Nephron progenitor cell (in vitro differentiated cells): Measurements from ENCODE around the gene C1orf87.

Experiments used
- DNase-seq: peaks from one replicate; pipeline ENCODE4 v3.0.0; 2021
- H3K27ac Mint-ChIP-seq: 2 replicates; pipeline ENCODE4 v1.8.0; 2021; ENCODE audit warnings: mild to moderate bottlenecking, moderate library complexity, mixed read lengths
- H3K27me3 Mint-ChIP-seq: 2 replicates; pipeline ENCODE4 v1.8.0; 2021; ENCODE audit warnings: mild to moderate bottlenecking, low read depth, mixed read lengths; ENCODE audit not compliant: poor library complexity
- H3K36me3 Mint-ChIP-seq: 2 replicates; pipeline ENCODE4 v1.8.0; 2021; ENCODE audit warnings: low read depth, mixed read lengths
- H3K4me1 Mint-ChIP-seq: 2 replicates; pipeline ENCODE4 v1.8.0; 2021; ENCODE audit warnings: mixed read lengths
- H3K4me3 Mint-ChIP-seq: 2 replicates; pipeline ENCODE4 v1.8.0; 2021; ENCODE audit warnings: mild to moderate bottlenecking, moderate library complexity, mixed read lengths
- H3K9me3 Mint-ChIP-seq: 2 replicates; pipeline ENCODE4 v1.8.0; 2021; ENCODE audit warnings: mild to moderate bottlenecking, moderate library complexity, mixed read lengths
- TF ChIP-seq, protein P1 (sequence below): fragments of 200-600 bp; sonication (generic); IDR thresholded peaks from 2 replicates; pipeline ENCODE4 v1.5.0; 2021; ENCODE audit warnings: antibody characterized with exemption

The C1orf87 gene

GRCh38 chr1:59999746-60000145 is 73.8 kb downstream of the C1orf87 start:
- H3K36me3 Mint-ChIP-seq = no peaks in the 10 kb centered on the region
- no peak overlapping the region for H3K27ac Mint-ChIP-seq
- no peaks in the 10 kb centered on the region for H3K9me3 Mint-ChIP-seq
- H3K27me3 Mint-ChIP-seq = peaks cover 4% of the 10 kb centered on the region
- TF ChIP-seq, protein P1, sequence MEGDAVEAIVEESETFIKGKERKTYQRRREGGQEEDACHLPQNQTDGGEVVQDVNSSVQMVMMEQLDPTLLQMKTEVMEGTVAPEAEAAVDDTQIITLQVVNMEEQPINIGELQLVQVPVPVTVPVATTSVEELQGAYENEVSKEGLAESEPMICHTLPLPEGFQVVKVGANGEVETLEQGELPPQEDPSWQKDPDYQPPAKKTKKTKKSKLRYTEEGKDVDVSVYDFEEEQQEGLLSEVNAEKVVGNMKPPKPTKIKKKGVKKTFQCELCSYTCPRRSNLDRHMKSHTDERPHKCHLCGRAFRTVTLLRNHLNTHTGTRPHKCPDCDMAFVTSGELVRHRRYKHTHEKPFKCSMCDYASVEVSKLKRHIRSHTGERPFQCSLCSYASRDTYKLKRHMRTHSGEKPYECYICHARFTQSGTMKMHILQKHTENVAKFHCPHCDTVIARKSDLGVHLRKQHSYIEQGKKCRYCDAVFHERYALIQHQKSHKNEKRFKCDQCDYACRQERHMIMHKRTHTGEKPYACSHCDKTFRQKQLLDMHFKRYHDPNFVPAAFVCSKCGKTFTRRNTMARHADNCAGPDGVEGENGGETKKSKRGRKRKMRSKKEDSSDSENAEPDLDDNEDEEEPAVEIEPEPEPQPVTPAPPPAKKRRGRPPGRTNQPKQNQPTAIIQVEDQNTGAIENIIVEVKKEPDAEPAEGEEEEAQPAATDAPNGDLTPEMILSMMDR = no peak
- DNase-seq = no peak
- H3K4me1 Mint-ChIP-seq = no peaks in the 10 kb centered on the region
- no peak overlapping the region for H3K4me3 Mint-ChIP-seq

DNA sequence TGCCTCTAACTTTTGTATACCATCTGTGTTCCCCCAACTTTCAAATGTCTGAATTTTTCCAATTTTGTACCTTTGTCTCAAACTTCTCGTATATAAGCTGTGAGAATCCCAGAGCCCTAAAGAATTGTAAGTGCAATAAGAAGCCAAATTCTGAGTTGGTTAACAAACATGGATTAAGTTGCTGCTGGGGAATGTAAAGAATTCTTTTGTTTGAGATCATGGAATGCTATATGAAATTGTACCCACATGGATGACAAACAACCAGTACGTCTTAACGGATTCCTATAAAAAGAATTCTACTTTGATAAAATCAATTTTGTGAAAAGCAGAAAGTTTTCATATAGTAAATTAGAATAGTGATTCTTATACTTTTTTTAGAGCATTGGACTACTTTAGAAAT is 74.6 kb downstream of the C1orf87 start:
- no peak for DNase-seq
- H3K27ac Mint-ChIP-seq = no peak overlapping the region
- no peaks in the 10 kb centered on the region for H3K36me3 Mint-ChIP-seq
- H3K27me3 Mint-ChIP-seq = peaks cover 4% of the 10 kb centered on the region
- TF ChIP-seq, protein P1 = no peak
- no peaks in the 10 kb centered on the region for H3K9me3 Mint-ChIP-seq
- no peak overlapping the region for H3K4me3 Mint-ChIP-seq
- H3K4me1 Mint-ChIP-seq = no peaks in the 10 kb centered on the region

- H3K36me3 Mint-ChIP-seq = no peaks in the 10 kb centered on the region
- H3K27ac Mint-ChIP-seq = no peak overlapping the region
- H3K27me3 Mint-ChIP-seq = peaks cover 4% of the 10 kb centered on the region
- TF ChIP-seq, protein P1 = no peak
- H3K9me3 Mint-ChIP-seq = no peaks in the 10 kb centered on the region
- no peak overlapping the region for H3K4me3 Mint-ChIP-seq
- H3K4me1 Mint-ChIP-seq = no peaks in the 10 kb centered on the region
- DNase-seq = no peak
These were observed 76.0 kb downstream of the C1orf87 start for GRCh38 chr1:59997479-59998115.

GRCh38 chr1:59994302-59995198 is 79.0 kb downstream of the C1orf87 start:
- H3K4me1 Mint-ChIP-seq = no peaks in the 10 kb centered on the region
- H3K27ac Mint-ChIP-seq = no peak overlapping the region
- H3K9me3 Mint-ChIP-seq = no peaks in the 10 kb centered on the region

DNA sequence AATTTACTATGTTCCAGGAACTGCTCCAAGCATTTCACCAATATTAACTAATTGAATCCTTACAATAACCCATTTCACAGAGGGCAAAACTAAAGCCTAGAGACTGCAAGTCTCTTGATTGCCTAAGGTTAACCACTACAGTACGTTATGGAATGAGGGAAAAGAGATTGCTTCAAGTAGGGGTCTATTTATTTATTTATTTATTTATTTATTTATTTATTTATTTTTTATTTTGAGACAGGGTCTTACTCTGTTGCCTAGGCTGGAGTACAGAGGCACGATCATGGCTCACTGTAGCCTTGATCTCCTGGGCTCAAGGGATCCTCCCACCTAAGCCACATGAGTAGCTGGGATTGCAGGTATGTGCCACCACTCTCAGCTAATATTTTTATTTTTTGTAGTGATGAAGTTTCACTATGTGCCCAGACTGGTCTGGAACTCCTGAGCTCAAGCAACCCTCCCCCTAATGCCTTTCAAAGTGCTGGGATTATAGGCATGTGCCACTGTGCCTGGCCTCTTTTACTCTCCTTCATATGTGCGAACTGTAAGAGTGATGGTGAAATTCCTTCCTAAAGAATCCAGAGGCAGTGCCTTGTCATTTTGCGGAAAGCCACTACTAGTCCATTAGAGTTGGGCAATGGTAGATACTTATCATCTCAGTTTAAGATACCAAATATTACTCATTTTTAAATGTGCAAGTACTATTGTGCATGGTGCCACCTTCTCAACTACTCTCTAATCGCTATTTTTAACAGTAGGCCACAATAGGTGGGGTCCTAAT is 81.3 kb downstream of the C1orf87 start:
- H3K27ac Mint-ChIP-seq = no peak overlapping the region

More at GRCh38 chr1:59994302-59995198, 79.0 kb downstream of the C1orf87 start:
- no peak for DNase-seq
- H3K4me3 Mint-ChIP-seq = no peak overlapping the region
- no peaks in the 10 kb centered on the region for H3K27me3 Mint-ChIP-seq
- no peaks in the 10 kb centered on the region for H3K36me3 Mint-ChIP-seq
- TF ChIP-seq, protein P1 = no peak

More for the DNA sequence above, 81.3 kb downstream of the C1orf87 start:
- Mint-ChIP-seq H3K4me3 (no peak overlapping the region), H3K27me3 (no peaks in the 10 kb centered on the region), H3K4me1 (no peaks in the 10 kb centered on the region), H3K36me3 (no peaks in the 10 kb centered on the region), H3K9me3 (no peaks in the 10 kb centered on the region)
- DNase-seq = no peak
- TF ChIP-seq, protein P1 = no peak
